ENCODE results near the gene AFAP1.

Gene AFAP1

GRCh38 chr4:7767526-7767925 is 172.1 kb downstream of the AFAP1 start:
- Histone ChIP-seq H3K79me2 (no peaks in the 10 kb centered on the region), H3K9ac (no peak overlapping the region), H3K36me3 (ENCODE audit: control insufficient read depth, insufficient read depth, low read length) (no peaks in the 10 kb centered on the region), H3K4me2 (ENCODE audit: low read length) (no peak overlapping the region), H3K4me3 (ENCODE audit: low read depth, low read length) (no peak overlapping the region), H3K27me3 (ENCODE audit: control insufficient read depth, insufficient read depth, low read length) (no peaks in the 10 kb centered on the region), H2AFZ (no peak overlapping the region), H3K9me3 (ENCODE audit: control insufficient read depth, low read length) (no peaks in the 10 kb centered on the region), H3K4me1 (no peaks in the 10 kb centered on the region), H3K27ac (no peak overlapping the region)
- TF ChIP-seq CTCF (IDR thresholded peaks at IDR 0.05): no peak

- Histone ChIP-seq H3K4me3 (ENCODE audit: low read depth, low read length) (no peak overlapping the region), H3K4me2 (ENCODE audit: low read length) (no peak overlapping the region), H3K9me3 (ENCODE audit: control insufficient read depth, low read length) (no peaks in the 10 kb centered on the region), H3K27ac (no peak overlapping the region), H3K9ac (no peak overlapping the region), H2AFZ (no peak overlapping the region), H3K79me2 (no peaks in the 10 kb centered on the region), H3K4me1 (no peaks in the 10 kb centered on the region), H3K36me3 (ENCODE audit: control insufficient read depth, insufficient read depth, low read length) (no peaks in the 10 kb centered on the region), H3K27me3 (ENCODE audit: control insufficient read depth, insufficient read depth, low read length) (no peaks in the 10 kb centered on the region)
- no peak for TF ChIP-seq CTCF (IDR thresholded peaks at IDR 0.05)
These were observed 172.9 kb downstream of the AFAP1 start for GRCh38 chr4:7766661-7767345.

- Histone ChIP-seq H3K79me2 (no peaks in the 10 kb centered on the region), H3K4me1 (no peaks in the 10 kb centered on the region), H3K4me3 (ENCODE audit: low read depth, low read length) (no peak overlapping the region), H3K27me3 (ENCODE audit: control insufficient read depth, insufficient read depth, low read length) (no peaks in the 10 kb centered on the region), H3K9ac (no peak overlapping the region), H3K27ac (no peak overlapping the region), H2AFZ (no peak overlapping the region), H3K9me3 (ENCODE audit: control insufficient read depth, low read length) (no peaks in the 10 kb centered on the region), H3K36me3 (ENCODE audit: control insufficient read depth, insufficient read depth, low read length) (no peaks in the 10 kb centered on the region), H3K4me2 (ENCODE audit: low read length) (no peak overlapping the region)
- no peak for TF ChIP-seq CTCF (IDR thresholded peaks at IDR 0.05)
These were observed 173.6 kb downstream of the AFAP1 start for GRCh38 chr4:7766086-7766485.

- H3K36me3 ChIP-seq (ENCODE audit: control insufficient read depth, insufficient read depth, low read length): no peaks in the 10 kb centered on the region
- no peaks in the 10 kb centered on the region for H3K79me2 ChIP-seq
- no peak overlapping the region for H3K27ac ChIP-seq
These were observed 174.0 kb downstream of the AFAP1 start for GRCh38 chr4:7765666-7766065.

More at GRCh38 chr4:7765666-7766065, 174.0 kb downstream of the AFAP1 start:
- no peak overlapping the region for H3K4me3 ChIP-seq (ENCODE audit: low read depth, low read length)
- H3K9ac ChIP-seq: no peak overlapping the region
- H3K4me2 ChIP-seq (ENCODE audit: low read length): no peak overlapping the region
- no peaks in the 10 kb centered on the region for H3K9me3 ChIP-seq (ENCODE audit: control insufficient read depth, low read length)
- H3K27me3 ChIP-seq (ENCODE audit: control insufficient read depth, insufficient read depth, low read length): no peaks in the 10 kb centered on the region
- TF ChIP-seq CTCF (IDR thresholded peaks at IDR 0.05): no peak
- no peaks in the 10 kb centered on the region for H3K4me1 ChIP-seq
- H2AFZ ChIP-seq: no peak overlapping the region
